HUDEP-2 (cell line): Measurements from ENCODE around the gene NKAPD1.

Experiments used
- DNase-seq, 76 experiments: peaks; one replicate each; lab custom pipeline; 2025; ENCODE audit not compliant: unreplicated experiment in 76 of 76; lab: John Stamatoyannopoulos, UW

The NKAPD1 gene

DNA sequence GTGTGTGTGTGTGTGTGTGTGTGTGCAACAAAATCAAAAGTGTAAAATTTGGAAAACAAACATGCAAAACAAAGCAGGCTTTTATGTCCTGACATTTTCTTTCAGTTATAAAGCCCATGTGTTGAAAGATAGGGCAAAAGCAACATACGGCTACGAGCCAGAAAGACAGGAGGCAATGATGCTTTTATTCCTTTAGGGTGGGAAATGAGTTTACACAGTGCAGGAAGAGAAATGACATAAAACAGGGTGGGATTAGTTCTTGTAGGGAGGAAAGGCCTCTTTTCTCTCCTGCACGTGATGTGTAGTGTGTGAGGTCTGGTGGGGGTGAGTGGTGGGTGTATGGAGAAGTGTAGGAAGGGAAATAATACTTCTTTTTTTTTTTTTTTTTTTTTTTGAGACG lies 60.4 kb downstream of the NKAPD1 start:
- DNase-seq, result no peak
